Measurements from ENCODE around the gene PKN1.
A peak's percentile ranks its signal among the peaks of the same experiment; 100 is the strongest.

The PKN1 gene

GRCh38 chr19:14406645-14407401, 26.3 kb upstream of the PKN1 start:
- DNase-seq, result no peak

DNA sequence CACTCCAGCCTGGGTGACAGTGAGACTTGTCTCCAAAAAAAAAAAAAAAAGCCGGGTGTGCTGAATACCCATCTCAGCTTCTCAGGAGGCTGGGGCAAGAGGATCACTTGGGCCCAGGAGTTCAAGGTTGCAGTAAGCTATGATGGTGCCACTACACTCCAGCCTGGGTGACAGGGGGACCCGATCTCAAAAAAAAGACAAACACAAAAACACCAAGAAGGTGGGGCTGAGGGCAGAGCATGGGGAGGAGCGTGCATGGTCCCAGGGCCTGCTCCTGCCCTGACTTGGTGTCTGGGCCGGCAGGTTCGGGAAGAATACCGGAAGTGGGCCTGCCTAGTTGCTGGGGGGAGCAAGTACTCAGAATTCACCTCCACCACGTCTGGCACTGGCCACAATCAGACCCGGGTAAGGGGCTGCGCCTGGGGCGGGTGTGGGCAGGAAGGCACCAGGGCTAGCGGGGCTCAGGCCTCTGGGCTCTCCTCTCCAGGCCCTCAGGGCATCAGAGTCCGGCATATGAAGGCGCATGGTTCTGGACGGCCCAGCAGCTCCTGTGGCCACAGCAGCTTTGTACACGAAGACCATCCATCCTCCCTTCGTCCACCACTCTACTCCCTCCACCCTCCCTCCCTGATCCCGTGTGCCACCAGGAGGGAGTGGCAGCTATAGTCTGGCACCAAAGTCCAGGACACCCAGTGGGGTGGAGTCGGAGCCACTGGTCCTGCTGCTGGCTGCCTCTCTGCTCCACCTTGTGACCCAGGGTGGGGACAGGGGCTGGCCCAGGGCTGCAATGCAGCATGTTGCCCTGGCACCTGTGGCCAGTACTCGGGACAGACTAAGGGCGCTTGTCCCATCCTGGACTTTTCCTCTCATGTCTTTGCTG, 25.3 kb upstream of the PKN1 start:
- no peak for DNase-seq

DNA sequence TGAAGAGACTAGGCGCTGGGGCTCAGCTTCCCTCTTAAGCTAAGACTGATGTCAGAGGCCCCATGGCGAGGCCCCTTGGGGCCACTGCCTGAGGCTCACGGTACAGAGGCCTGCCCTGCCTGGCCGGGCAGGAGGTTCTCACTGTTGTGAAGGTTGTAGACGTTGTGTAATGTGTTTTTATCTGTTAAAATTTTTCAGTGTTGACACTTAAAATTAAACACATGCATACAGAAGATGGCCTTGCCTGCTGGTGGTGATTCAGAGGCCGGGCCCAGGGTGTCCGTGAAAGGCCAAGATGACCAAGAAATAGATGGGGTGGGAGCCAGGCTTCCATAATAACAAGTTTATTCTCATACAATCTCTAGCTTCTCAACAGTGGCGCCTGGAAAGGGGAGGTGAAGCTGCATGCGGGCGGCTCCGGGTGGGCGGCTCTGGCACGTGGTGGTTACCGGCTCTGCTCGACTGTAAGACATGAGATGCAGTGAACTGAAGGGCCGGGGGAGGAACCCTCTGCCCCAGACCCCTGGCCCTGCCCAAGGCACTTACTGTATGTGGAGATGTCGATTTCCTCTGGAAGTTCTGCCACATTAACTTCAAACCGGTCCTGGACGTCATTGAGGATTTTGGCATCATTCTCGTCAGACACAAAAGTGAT, 24.5 kb upstream of the PKN1 start:
- no peak for DNase-seq

GRCh38 chr19:14409146-14410023, 23.7 kb upstream of the PKN1 start:
- no peak for DNase-seq

GRCh38 chr19:14410091-14411051, 22.7 kb upstream of the PKN1 start:
- DNase-seq, result no peak

- DNase-seq, result no peak
These were observed 21.8 kb upstream of the PKN1 start for GRCh38 chr19:14411161-14411937.

- DNase-seq, result no peak
These were observed 21.2 kb upstream of the PKN1 start for GRCh38 chr19:14411938-14412245.

DNA sequence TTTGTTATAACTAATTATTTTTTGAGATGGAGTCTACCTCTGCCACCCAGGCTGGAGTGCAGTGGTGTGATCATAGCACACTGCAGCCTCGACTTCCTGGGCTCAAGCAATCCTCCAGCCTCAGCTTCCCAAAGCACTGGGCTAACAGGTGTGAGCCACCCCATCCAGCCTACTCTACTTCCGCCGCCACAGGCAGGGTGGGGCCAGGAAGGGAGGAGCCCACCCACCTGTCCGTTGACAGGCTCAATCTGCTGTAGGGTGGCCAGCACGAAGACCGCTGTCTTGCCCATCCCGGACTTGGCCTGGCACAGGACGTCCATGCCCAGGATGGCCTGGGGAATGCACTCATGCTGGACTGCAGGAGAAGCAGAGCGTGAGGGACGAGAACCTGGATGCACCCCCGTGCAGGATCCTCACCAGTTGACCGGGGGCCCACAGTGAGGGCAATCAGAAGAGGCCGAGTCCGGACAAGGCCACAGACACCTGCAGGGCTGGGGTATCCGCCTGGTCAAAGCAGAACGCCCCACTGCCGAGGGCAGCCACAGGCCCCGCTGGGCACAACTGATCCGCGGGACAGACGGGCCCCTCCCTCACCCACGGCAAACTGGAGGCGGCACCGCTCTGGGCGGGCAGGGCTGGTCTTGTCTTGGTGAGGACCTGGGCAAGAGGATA, 20.6 kb upstream of the PKN1 start:
- DNase-seq, result no peak

- no peak for DNase-seq
These were observed 20.0 kb upstream of the PKN1 start for GRCh38 chr19:14412996-14413692.

- DNase-seq, result no peak
These were observed 19.4 kb upstream of the PKN1 start for GRCh38 chr19:14413693-14414181.

GRCh38 chr19:14414926-14415690, 18.0 kb upstream of the PKN1 start:
- DNase-seq, result no peak

DNA sequence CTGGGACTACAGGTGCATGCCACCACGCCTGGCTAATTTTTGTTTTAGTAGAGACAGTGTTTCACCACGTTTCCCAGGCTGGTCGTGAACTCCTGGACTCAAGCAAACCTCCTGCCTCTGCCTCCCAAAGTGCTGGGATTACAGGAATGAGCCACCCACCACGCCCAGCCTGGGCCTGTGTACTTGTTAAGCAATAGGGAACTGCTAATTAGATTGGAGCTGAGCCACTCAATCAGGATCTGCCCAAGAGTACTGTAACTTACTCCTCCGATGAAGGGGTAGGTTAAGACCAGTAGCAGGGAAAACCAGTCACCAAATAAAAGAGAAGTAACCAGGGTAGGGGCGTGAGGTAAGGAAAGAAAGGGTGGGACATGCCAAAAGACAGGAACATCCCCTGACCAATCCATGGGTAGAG, 16.3 kb upstream of the PKN1 start:
- peak; percentile 27 to 63 (median 35) for DNase-seq

- peak in 3 of 4 experiments; percentile 79 to 91 (median 88) for DNase-seq
These were observed 14.3 kb upstream of the PKN1 start for GRCh38 chr19:14418856-14419105.

DNA sequence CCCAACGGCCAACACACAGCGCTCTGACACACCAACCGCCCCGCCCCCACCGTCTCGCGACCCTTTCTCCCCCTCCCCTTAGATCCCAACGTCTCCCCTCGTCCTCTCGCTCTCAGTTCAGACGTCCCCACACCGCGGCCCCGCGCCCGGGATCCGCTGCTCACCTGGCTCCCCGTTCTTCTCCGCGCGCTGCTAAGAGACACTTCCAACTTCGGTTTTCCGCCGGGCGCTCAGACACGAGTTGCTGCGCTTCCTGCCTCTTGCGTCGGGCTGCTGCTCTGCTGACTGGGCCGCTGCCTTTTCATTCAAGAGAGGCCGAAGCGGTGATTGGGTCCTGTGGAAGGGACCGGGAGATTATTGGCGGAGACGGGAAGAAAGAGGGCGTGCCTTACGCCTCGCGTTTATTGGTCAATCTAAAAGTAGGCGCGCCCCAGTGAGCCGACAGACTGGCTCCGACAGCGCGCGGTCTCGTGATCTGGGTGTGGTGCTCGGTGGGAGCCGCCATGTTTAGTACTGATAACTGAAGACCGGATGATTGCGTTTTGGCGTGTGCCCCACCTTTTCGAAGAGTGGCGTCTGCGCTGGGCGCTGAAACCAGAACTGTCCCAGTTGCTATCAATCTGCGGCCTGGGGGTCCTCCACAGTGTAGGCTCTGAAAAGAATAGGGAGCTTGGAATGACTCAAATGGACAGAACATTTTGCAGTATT, 13.8 kb upstream of the PKN1 start, which contains the start of gene DDX39A:
TSS of gene DDX39A (minus strand) at position 236 of the 708 bp plus-strand sequence. CDS start 6,121 bp downstream, outside the sequence.
- peak; percentile 99 to 100 (median 99) for DNase-seq

GRCh38 chr19:14425696-14426138, 7.4 kb upstream of the PKN1 start:
- no peak for DNase-seq

DNA sequence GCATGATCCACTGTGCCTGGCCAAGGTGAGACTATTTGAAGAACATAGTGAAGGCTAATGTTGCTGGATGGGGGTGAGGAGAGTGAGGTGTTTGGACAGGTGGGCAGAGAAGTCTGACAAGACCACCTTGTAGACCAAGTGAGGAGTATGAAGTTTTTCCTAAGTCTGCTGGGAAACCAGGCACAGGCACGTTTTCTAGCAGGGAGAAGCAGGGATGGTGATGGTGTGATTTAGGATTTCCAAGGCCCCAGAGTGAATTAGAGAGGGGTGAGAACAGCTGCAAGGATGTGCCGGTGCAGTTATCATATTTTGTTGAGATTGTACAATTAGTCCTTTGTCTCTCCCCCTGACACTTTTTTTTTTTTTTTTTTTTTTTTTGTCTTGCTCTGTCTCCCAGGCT, 5.6 kb upstream of the PKN1 start:
- DNase-seq, result no peak

GRCh38 chr19:14428882-14429416, 4.2 kb upstream of the PKN1 start:
- no peak for DNase-seq
